GM21786 (cell line): ENCODE data around the gene ZFR2.

ENCODE experiments used
- ATAC-seq: cut with Tn5 transposase; IDR thresholded peaks from one replicate; pipeline ENCODE4 v1.9.1; 2021; ENCODE audit not compliant: unreplicated experiment

The ZFR2 gene

GRCh38 chr19:3837922-3838321 is 30.9 kb downstream of the ZFR2 start:
- ATAC-seq, result no peak

- ATAC-seq, result no peak
Measured at GRCh38 chr19:3837332-3837731, 31.5 kb downstream of the ZFR2 start.

GRCh38 chr19:3836887-3837286 is 32.0 kb downstream of the ZFR2 start:
- no peak for ATAC-seq

GRCh38 chr19:3835055-3835435 is 33.8 kb downstream of the ZFR2 start:
- ATAC-seq, result no peak

- no peak for ATAC-seq
Measured at GRCh38 chr19:3834349-3835054, 34.3 kb downstream of the ZFR2 start.

GRCh38 chr19:3833578-3834348 is 35.1 kb downstream of the ZFR2 start:
- ATAC-seq, result no peak

GRCh38 chr19:3832001-3832400 is 36.8 kb downstream of the ZFR2 start:
- no peak for ATAC-seq

GRCh38 chr19:3831601-3832000 is 37.2 kb downstream of the ZFR2 start:
- ATAC-seq, result no peak

- ATAC-seq, result no peak
Measured at GRCh38 chr19:3830621-3831589, 37.9 kb downstream of the ZFR2 start.

- ATAC-seq, result no peak
Measured at GRCh38 chr19:3827306-3827705, 41.5 kb downstream of the ZFR2 start.

GRCh38 chr19:3826163-3826562 is 42.7 kb downstream of the ZFR2 start:
- ATAC-seq, result no peak

- no peak for ATAC-seq
Measured at GRCh38 chr19:3825286-3825956, 43.4 kb downstream of the ZFR2 start.

- no peak for ATAC-seq
Measured at GRCh38 chr19:3823350-3823713, 45.5 kb downstream of the ZFR2 start.

- ATAC-seq, result no peak
Measured at GRCh38 chr19:3822683-3823349, 46.0 kb downstream of the ZFR2 start.

GRCh38 chr19:3821857-3822364 is 46.9 kb downstream of the ZFR2 start:
- ATAC-seq, result no peak

- ATAC-seq, result no peak
Measured at GRCh38 chr19:3821156-3821555, 47.7 kb downstream of the ZFR2 start.

GRCh38 chr19:3819989-3820388 is 48.8 kb downstream of the ZFR2 start:
- ATAC-seq, result no peak

- no peak for ATAC-seq
Measured at GRCh38 chr19:3818918-3819317, 49.9 kb downstream of the ZFR2 start.

- ATAC-seq, result no peak
Measured at GRCh38 chr19:3818466-3818865, 50.4 kb downstream of the ZFR2 start.

- no peak for ATAC-seq
Measured at GRCh38 chr19:3817761-3818160, 51.1 kb downstream of the ZFR2 start.
